ENCODE measurements around the gene KRTAP10-7.
"Not testable (repeated sequence)": the region's sequence is repeated elsewhere in the genome, so short reads cannot be mapped to it uniquely, and the experiment has no call there.

KRTAP10-7 gene

GRCh38 chr21:44636209-44637017 is 36.0 kb downstream of the KRTAP10-7 start:
- DNase-seq (ENCODE audit: low spot score) = no peak

GRCh38 chr21:44637018-44637850 is 36.8 kb downstream of the KRTAP10-7 start, which contains the start of gene KRTAP10-10:
KRTAP10-10 (plus strand) TSS chr21:44637356; CDS start chr21:44637418, 62 bp downstream.
- no peak for DNase-seq (ENCODE audit: low spot score)

- DNase-seq (ENCODE audit: low spot score) = not testable (repeated sequence)
These were observed 37.5 kb downstream of the KRTAP10-7 start for GRCh38 chr21:44637851-44638348.

GRCh38 chr21:44638506-44639330 is 38.3 kb downstream of the KRTAP10-7 start:
- DNase-seq (ENCODE audit: low spot score) = not testable (repeated sequence)

- no peak for DNase-seq (ENCODE audit: low spot score)
These were observed 38.9 kb downstream of the KRTAP10-7 start for GRCh38 chr21:44639331-44639655.

GRCh38 chr21:44640761-44641160 is 40.4 kb downstream of the KRTAP10-7 start:
- DNase-seq (ENCODE audit: low spot score) = no peak

GRCh38 chr21:44643741-44644310 is 43.4 kb downstream of the KRTAP10-7 start:
- DNase-seq (ENCODE audit: low spot score) = no peak

GRCh38 chr21:44644878-44645277 is 44.5 kb downstream of the KRTAP10-7 start:
- DNase-seq (ENCODE audit: low spot score) = no peak

GRCh38 chr21:44646366-44647221 is 46.2 kb downstream of the KRTAP10-7 start, which contains the start of gene KRTAP10-11:
KRTAP10-11 (plus strand) TSS chr21:44646414; CDS start chr21:44646459, 45 bp downstream.
- DNase-seq (ENCODE audit: low spot score) = not testable (repeated sequence)

GRCh38 chr21:44647222-44647552 is 46.8 kb downstream of the KRTAP10-7 start:
- no peak for DNase-seq (ENCODE audit: low spot score)

GRCh38 chr21:44648557-44649311 is 48.3 kb downstream of the KRTAP10-7 start:
- DNase-seq (ENCODE audit: low spot score) = no peak

GRCh38 chr21:44649521-44650100 is 49.2 kb downstream of the KRTAP10-7 start:
- DNase-seq (ENCODE audit: low spot score) = no peak

- no peak for DNase-seq (ENCODE audit: low spot score)
These were observed 50.0 kb downstream of the KRTAP10-7 start for GRCh38 chr21:44650265-44650972.

- DNase-seq (ENCODE audit: low spot score) = no peak
These were observed 50.7 kb downstream of the KRTAP10-7 start for GRCh38 chr21:44650973-44651675.

Measured in left forelimb (tissue), 1 donor.